ENCODE data around the gene HECW1.

Gene HECW1

GRCh38 chr7:43492896-43493295 lies 380.4 kb downstream of the HECW1 start:
- no peak for DNase-seq (ENCODE audit: low read depth)
- TF ChIP-seq, protein P1, sequence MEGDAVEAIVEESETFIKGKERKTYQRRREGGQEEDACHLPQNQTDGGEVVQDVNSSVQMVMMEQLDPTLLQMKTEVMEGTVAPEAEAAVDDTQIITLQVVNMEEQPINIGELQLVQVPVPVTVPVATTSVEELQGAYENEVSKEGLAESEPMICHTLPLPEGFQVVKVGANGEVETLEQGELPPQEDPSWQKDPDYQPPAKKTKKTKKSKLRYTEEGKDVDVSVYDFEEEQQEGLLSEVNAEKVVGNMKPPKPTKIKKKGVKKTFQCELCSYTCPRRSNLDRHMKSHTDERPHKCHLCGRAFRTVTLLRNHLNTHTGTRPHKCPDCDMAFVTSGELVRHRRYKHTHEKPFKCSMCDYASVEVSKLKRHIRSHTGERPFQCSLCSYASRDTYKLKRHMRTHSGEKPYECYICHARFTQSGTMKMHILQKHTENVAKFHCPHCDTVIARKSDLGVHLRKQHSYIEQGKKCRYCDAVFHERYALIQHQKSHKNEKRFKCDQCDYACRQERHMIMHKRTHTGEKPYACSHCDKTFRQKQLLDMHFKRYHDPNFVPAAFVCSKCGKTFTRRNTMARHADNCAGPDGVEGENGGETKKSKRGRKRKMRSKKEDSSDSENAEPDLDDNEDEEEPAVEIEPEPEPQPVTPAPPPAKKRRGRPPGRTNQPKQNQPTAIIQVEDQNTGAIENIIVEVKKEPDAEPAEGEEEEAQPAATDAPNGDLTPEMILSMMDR (conservative IDR thresholded peaks at IDR 0.05; ENCODE audit: low read depth, low read length) = no peak
- no peak overlapping the region for H3K4me3 ChIP-seq (ENCODE audit: low read length)

- no peak for DNase-seq (ENCODE audit: low read depth)
- TF ChIP-seq, protein P1 (conservative IDR thresholded peaks at IDR 0.05; ENCODE audit: low read depth, low read length) = no peak
- H3K4me3 ChIP-seq (ENCODE audit: low read length) = no peak overlapping the region
Measured at GRCh38 chr7:43495572-43495971, 383.1 kb downstream of the HECW1 start.

DNA sequence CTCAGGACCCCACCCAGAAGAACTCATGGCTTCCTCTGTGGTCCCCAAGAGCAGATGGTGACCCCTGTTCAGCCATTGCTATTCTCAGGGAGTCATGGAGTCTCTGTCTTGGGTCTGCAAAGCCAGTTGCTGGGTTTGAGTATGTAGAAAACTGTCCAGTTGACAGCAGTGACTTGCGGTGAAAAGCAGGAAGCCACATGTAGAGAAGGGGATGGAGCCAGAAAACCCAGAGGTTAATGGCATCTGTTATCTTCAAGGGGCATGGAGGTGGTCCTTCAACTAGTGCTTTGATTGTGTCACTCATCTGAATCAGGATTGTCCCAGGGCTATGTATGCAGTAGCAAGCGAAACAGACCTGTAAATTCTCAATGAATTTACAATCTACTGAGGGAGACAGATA lies 384.1 kb downstream of the HECW1 start:
- TF ChIP-seq, protein P1 (conservative IDR thresholded peaks at IDR 0.05; ENCODE audit: low read depth, low read length) = no peak
- DNase-seq (ENCODE audit: low read depth) = no peak
- no peak overlapping the region for H3K4me3 ChIP-seq (ENCODE audit: low read length)

DNA sequence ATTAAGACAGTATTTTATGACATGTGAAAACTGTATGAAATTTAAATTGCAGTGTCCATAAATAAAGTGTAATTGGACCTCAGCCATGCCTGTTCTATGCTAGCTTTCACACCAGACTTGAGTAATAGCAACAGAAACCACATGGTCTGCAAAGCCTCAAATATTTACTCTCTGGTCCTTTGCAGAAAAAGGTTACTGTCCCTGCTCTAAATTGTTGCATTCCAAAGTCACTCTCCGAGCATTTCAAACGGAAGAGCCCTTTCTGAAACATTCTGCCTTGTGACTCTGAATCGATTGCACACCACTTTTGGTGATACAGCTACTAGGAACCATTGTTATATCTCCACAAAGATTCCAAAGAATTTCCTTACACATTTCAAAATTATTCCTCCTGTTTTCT lies 389.4 kb downstream of the HECW1 start:
- TF ChIP-seq, protein P1 (conservative IDR thresholded peaks at IDR 0.05; ENCODE audit: low read depth, low read length) = no peak
- H3K4me3 ChIP-seq (ENCODE audit: low read length) = no peak overlapping the region
- no peak for DNase-seq (ENCODE audit: low read depth)

- TF ChIP-seq, protein P1 (conservative IDR thresholded peaks at IDR 0.05; ENCODE audit: low read depth, low read length) = no peak
- H3K4me3 ChIP-seq (ENCODE audit: low read length) = no peak overlapping the region
- DNase-seq (ENCODE audit: low read depth) = no peak
Measured at GRCh38 chr7:43502941-43503340, 390.5 kb downstream of the HECW1 start.

DNA sequence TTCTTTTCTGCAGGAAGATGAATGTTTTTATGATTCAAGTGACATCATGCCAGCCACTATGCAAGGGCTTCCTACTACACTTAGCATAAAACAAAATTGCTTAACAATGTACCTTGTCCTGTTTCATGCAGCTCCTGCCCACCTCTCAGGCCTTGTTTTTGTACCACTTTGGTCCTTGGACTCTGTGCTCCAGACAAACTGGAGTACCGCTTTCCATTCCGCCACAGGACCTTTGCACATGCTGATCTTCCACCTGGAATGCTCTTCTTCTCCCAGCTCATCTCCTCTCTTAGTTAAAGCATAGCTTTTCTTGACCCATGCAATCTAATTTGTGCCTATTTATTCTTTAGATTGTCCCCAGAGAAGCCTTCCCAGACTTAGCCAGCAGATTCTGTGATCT lies 393.0 kb downstream of the HECW1 start:
- no peak overlapping the region for H3K4me3 ChIP-seq (ENCODE audit: low read length)
- DNase-seq (ENCODE audit: low read depth) = no peak
- TF ChIP-seq, protein P1 (conservative IDR thresholded peaks at IDR 0.05; ENCODE audit: low read depth, low read length) = no peak

DNA sequence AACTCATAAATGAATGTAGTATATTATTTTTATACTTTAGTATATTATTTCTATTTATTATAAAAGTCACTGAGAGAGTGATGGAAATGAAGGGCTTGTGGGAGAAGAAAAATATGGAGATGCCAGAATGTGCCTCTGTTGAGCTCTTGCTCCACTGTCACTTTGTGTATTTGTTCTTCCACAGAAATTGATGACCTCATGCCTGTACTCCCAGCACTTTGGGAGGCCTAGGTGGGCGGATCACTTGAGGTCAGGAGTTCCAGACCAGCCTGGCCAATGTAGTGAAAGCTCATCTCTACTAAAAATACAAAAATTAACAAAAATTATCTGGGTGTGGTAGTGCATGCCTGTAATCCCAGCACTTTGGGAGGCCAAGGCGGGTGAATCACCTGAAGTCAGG lies 394.0 kb downstream of the HECW1 start:
- H3K4me3 ChIP-seq (ENCODE audit: low read length) = no peak overlapping the region
- no peak for DNase-seq (ENCODE audit: low read depth)
- TF ChIP-seq, protein P1 (conservative IDR thresholded peaks at IDR 0.05; ENCODE audit: low read depth, low read length) = no peak

Data from retinal pigment epithelial cell (primary cell).